KOPT-K1 (cell line): ENCODE results near the gene MYOM1.
"Not testable (repeated sequence)": the region's sequence is repeated elsewhere in the genome, so short reads cannot be mapped to it uniquely, and the experiment has no call there.

ENCODE experiments used
- H3K27ac ChIP-seq: fragments of 200-600 bp; sonication (generic); 2 replicates; pipeline ENCODE4 v1.5.1; 2016; ENCODE audit warnings: antibody characterized with exemption, mild to moderate bottlenecking, low read depth, low read length; ENCODE audit not compliant: poor library complexity, severe bottlenecking
- H3K36me3 ChIP-seq: fragments of 200-600 bp; sonication (generic); 2 replicates; pipeline ENCODE4 v1.5.1; 2017; ENCODE audit warnings: antibody characterized with exemption, mild to moderate bottlenecking, low read length, moderate library complexity; ENCODE audit not compliant: insufficient read depth
- H3K9me3 ChIP-seq: fragments of 200-600 bp; sonication (generic); 2 replicates; pipeline ENCODE4 v1.5.1; 2017; ENCODE audit warnings: antibody characterized with exemption, low read length, mild to moderate bottlenecking; ENCODE audit not compliant: insufficient read depth, poor library complexity, severe bottlenecking

Gene MYOM1

DNA sequence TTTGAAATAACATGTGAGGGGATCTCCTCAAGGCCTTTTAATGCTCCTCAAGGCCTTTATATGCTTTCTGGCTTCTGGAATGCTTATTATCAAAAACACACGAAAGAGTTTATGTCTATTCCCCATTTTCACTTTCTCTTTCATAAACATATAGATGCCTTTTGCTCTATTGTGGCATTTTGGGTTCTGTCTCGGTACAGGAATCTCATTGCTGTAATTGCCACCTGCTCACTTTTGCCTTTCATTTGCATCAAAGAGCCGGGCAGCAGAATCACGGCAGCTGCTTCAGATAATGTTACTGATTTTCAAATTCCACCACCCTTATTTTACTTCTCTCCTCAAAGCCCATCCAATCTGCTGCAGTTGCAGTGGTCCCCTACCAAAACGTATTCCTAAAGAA is 152.0 kb downstream of the MYOM1 start:
- Histone ChIP-seq H3K36me3 (no peaks in the 10 kb centered on the region), H3K27ac (peak overlapping the region; percentile 60), H3K9me3 (no peaks in the 10 kb centered on the region)

DNA sequence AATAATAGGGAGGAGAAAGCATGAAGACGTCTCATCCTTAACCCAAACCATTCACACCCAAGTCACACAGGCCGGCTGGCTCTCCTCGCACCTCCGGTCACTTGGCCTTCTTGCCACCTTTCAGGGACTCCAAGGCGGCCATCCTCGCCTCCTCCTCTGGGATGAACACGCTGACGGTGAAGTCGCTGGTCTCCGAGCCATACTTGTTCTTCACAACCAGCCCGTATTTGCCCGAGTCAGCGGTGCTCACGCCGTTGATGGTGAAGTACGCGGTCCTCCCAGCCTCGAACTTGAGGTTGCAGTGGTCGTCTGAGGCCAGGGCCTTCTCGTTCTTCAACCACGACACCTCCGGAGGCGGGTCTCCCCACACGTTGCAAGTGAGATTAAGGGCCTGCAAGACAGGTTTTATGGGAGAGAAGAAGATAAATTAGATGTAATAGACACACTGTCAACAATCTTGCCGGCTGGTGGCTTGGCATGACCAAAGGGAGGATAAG is 152.6 kb downstream of the MYOM1 start:
- H3K27ac ChIP-seq, result peak overlapping the region; percentile 60
- H3K9me3 ChIP-seq, result no peaks in the 10 kb centered on the region

DNA sequence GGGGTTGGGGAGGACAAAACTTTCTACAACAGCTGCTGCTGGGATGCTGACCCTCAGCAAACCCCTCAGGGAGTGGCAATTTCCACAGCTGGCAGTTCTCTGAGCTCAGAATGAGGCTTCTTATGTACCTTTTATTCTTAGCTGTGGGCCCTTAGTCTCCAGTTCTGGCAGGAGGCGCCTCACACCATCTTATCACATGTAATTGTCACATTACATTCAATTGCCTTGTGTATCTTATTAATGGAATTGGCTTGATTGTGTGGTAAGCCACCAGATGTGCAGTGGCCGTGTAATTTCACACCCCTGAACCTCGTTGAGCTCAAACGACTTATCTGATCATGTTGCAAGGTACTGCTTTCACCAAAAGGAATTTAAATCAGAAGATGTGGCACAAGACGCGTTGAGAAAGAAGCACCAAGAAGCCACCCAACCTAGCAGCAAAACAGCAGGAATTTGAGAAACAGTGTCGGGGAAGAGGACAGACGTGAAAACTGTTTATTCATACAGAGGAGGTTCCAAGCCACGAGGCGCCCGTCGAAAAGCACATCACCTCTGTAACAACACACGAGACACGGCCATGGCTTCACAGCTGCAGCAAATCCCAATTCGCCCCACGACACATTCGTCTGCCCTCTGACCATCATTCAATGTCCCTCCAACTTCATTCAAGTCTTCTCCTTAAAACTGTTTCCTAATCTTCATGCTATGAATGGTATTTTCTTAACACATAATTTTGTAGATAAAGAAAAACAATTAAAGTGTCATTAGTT is 153.2 kb downstream of the MYOM1 start:
- H3K36me3 ChIP-seq, result no peaks in the 10 kb centered on the region
- no peak overlapping the region for H3K27ac ChIP-seq
- H3K9me3 ChIP-seq, result no peaks in the 10 kb centered on the region

More for the DNA sequence above, 152.6 kb downstream of the MYOM1 start:
- H3K36me3 ChIP-seq, result no peaks in the 10 kb centered on the region

DNA sequence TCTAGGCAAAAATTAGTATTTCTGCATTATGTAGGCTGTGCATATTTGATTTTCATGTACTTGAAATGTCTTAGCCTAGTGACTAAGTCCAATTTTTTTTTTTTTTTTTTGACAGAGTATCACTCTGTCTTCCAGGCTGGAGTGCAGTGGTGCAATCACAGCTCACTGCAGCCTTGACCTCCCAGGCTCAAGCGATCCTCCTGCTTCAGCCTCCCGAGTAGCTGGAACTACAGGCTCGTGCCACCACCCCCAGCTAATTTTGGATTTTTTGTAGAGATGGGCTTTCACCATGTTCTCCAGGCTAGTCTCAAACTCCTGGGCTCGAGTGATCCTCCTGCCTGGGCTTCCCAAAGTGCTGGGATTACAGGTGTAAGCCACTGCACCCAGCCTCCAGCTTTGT is 156.0 kb downstream of the MYOM1 start:
- H3K27ac ChIP-seq, H3K36me3 ChIP-seq, H3K9me3 ChIP-seq: not testable (repeated sequence)

DNA sequence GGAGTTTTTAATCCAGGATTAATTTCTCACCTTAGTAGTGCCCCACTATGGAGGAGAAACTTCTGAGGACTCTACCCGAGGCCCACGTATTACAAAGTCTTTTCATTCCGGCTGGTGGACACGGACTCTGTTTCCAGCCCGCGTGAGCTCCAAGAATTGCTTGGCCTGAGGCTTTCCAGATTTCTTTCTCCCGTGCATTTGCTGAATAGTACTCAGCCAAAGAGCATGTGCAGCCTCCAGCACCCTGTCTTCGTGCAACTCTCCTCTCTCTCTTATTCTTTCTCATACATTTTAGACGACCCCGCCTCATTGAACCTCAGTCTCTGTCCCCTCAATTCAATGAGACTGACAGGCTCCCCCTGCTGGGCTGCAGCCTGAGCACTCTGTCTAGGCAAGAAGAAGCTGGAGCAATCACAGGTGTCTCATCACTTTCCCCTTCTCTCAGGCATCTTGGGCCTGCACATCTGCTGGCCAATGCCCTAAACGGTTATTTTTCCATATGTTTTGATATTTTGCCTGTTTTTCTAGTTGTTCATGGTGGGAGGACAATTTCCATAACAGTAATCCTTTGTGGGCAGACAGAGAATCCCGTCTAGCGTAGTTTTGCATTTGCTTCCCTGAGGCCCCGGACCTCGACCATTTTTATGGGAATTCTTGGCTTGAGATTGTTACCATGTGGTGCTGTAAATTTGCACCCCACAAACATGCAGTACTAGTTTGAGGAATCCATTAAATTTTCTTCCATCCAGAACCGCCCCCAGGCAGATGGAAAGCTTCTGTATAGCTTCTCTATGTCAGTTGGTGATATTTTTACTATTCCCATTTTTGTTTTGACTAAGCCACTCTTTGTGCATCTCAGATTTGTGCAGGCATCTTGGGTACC is 156.7 kb downstream of the MYOM1 start:
- Histone ChIP-seq H3K27ac (peak overlapping the region; percentile 79), H3K36me3 (no peaks in the 10 kb centered on the region), H3K9me3 (no peaks in the 10 kb centered on the region)

DNA sequence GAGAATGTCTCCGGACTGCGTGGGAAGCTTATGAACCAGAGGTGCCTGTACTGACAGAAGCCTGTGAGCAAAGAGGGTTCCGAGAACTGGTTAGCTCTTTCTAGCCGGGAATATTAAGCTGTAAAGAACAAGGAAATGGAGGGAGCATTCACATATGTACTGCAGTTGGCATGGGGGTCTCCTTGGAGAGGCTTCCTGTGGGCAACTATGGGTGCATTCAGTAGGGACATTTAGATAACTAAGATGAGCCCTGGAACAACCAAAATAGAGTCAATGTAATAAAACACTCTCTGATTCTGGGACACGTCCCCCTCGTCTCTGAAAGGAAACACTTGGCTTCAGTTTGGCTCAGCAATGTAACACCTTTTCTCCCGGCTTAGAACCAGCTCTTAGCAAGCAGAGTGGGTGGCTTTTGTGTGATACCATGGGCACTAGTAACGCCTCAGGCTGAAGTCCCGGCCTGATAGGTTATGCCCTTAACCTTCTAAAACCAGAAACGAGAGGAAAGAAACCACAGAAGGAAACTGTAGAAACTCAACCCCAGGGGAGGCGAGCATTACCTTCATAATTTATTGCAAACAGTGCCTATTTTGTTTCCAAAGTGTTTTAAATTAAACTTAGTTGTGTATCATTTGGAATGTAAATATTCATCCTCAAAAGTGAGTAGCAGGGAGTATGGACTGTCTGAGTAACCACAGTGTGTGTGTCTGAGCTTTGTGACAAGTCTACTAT is 158.0 kb downstream of the MYOM1 start:
- no peaks in the 10 kb centered on the region for H3K36me3 ChIP-seq
- H3K9me3 ChIP-seq, result no peaks in the 10 kb centered on the region
- peak overlapping the region; percentile 79 for H3K27ac ChIP-seq

DNA sequence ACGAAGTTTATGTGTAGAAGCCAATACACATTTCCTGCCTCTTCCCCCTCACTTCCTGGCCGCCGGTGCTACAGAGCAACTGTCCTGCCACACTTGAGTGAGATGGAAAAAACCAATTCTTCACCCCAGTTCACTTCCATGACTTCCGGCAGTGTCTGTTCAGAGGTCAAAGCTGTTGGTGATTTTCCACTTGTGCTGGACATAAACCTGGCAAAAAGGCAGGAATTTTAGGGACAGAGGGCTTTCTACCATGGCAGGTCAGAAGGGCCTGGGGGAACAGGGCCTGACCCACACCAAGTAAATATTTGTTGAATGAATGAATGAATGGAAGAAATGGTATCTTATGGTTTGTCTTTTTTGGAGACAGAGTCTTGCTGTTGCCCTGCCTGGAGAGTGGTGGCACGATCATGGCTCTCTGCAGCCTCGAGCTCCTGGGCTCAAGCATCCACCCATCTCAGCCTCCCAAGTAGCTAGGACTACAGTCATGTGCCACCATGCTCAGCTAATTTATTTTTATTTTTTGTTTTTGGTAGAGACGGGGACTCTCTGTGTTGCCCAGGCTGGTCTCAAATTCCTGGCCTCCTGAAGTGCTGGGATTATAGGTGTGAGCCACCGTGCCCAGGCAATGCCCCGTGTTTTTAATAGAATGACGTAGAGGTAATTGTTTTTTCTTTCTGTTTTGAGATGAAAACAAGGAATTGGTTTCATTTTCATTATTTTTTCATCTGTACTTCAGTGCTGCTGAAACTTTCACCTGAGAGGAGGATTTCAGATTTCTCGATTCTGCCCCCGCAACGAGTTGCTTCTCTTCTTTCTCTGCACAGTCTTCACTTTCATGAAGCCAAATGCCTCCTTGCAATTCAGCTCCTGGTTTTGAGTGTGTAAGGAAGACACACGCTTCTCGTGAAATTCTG is 158.8 kb downstream of the MYOM1 start:
- peak overlapping the region; percentile 79 for H3K27ac ChIP-seq
- no peaks in the 10 kb centered on the region for H3K36me3 ChIP-seq
- no peaks in the 10 kb centered on the region for H3K9me3 ChIP-seq

DNA sequence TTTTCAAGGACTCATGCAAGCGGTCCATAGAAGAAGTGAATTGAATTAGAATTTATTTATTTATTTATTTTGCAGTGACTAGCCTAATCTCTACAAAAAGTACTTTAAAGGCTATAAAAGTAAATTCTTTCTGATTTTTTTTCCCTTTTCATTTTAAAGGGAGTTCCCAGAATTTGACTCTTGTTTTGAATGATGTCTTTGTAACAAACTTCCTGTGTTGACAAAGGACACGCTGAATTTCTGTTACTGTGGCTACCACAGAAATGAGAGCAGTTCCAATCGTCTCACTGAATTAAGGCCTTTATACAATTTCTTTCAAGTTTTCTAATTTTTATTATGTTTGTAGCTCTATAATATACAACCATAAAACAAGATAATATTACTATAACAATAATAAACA is 160.5 kb downstream of the MYOM1 start:
- Histone ChIP-seq H3K9me3 (no peaks in the 10 kb centered on the region), H3K36me3 (no peaks in the 10 kb centered on the region), H3K27ac (peak overlapping the region; percentile 79)

DNA sequence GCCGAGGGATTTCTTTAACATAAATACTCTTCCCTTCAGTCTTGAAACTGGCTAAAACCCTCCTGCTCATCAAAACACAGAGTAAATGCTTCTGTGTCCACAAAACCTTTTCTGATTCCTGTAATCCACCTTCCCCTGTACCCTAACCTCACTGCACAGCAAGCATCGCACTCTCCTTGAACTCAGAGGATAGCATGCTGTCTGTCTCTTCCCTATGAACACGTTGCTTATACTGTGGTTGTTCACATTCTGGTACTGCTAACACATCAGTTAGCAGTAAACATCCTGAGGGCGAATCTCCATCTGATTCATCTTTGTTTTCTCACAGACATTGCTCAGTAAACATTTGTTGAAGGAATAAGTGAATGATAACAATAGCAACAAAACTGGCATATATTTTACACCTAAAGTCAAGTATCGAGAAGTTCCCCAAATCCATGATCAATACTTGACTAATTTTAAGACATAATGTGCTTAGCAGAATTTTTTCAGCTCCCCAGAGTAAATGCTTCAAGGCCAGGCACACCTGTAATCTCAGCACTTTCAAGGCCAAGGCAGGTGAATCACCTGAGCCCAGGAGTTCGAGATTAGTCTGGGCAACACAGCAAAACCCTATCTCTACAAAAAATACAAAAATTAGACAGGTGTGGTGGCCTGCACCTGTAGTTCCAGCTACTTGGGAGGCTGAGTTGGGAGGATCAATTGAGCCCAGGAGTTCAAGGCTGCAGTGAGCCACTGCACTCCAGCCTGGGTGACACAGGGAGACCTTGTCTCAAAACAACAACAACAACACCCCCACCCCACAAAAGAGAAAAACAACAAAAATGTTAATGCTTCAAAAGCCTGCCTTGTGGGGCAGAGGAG is 161.2 kb downstream of the MYOM1 start:
- no peaks in the 10 kb centered on the region for H3K36me3 ChIP-seq
- no peaks in the 10 kb centered on the region for H3K9me3 ChIP-seq
- peak overlapping the region; percentile 79 for H3K27ac ChIP-seq

DNA sequence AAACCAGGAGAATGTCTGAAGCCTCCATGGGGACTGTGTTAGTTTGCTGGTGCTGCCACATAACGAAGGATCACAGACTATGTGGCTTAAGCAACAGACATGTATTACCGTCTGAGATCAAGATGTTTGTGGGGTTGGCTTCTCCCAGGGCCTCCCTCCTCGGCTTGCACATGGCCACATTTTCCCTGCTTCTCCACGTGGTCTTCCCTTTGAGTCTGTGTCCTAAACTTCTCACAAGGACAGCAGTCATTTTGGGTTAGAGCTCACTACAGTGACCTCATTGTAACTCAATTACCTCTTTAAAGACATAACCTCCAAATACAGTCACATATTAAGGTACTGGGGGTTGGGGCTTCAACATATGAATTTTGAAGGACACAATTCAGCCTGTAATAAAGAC is 162.2 kb downstream of the MYOM1 start:
- H3K9me3 ChIP-seq, result no peaks in the 10 kb centered on the region
- H3K27ac ChIP-seq, result no peak overlapping the region
- H3K36me3 ChIP-seq, result no peaks in the 10 kb centered on the region

DNA sequence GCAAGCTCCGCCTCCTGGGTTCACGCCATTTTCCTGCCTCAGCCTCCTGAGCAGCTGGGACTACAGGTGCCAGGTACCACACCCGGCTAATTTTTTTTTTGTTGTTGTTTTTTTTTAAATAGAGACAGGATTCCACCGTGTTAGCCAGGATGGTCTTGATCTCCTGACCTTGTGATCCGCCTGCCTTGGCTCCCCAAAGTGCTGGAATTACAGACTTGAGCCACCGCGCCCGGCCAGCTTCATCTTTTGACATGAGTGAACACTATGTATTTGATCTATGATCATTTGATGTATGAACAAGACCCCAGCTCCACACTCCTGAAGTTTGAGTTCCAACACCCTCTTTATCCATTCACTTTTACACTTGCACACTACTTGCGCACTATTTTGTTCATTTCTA is 163.5 kb downstream of the MYOM1 start:
- Histone ChIP-seq H3K27ac (no peak overlapping the region), H3K9me3 (no peaks in the 10 kb centered on the region), H3K36me3 (no peaks in the 10 kb centered on the region)

DNA sequence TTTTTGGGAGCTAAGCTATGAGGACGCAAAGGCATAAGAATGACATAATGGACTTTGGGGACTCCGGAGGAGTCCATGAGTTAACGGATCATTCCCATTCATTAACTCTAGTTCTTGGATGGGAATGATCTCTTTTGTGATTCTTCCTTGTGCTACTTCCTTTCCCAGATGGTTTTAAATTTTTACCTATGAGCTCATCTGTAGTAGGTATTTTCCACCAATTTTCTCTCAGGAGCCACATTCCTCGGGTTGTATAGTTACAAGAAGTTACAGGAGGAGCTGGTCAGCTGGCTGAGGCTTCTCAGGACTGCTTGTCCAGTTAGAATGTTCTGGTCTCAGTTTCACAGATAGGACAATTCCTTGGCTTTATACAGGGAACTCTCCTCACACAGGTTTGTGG is 164.0 kb downstream of the MYOM1 start:
- no peak overlapping the region for H3K27ac ChIP-seq
- no peaks in the 10 kb centered on the region for H3K36me3 ChIP-seq
- H3K9me3 ChIP-seq, result no peaks in the 10 kb centered on the region

DNA sequence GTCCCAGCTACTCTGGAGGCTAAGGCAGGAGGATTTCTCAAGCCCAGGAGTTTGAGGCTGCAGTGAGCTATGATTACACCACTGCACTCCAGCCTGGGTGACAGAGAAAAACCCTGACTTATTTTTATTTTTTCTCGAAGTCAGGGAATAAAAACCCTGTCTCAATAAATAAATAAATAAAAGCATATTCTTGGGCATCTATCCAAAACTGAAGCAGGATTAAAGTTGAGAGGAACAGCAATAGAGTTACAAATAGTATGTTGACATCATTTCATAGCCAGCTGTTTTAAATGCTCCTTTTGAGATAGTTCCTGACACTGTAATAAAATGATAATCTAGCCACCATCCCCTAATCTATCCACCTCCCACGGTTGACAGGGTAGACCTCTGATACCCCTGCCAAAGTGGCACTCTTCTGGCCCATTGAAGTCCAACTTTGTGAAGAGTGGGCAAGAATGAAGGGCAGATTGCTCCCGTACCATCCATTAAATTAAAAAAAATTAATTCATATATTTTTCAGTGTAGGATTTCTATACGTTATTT is 164.5 kb downstream of the MYOM1 start:
- Histone ChIP-seq H3K36me3 (no peaks in the 10 kb centered on the region), H3K27ac (no peak overlapping the region), H3K9me3 (no peaks in the 10 kb centered on the region)
